Measurements from ENCODE around the gene PITX3. TPM values are rescaled to one million over a fixed set of nuclear protein-coding genes. Genes with fewer than 3 reads are reported as not detected.

PITX3 gene
- polyA plus RNA-seq, 3 donors = not detected

GRCh38 chr10:102281102-102281487 is 39.8 kb upstream of the PITX3 start:
- WGBS (ENCODE audit: insufficient coverage) = no CpG with 5 or more reads among the region's 3 CpGs
- TF ChIP-seq CTCF (IDR thresholded peaks at IDR 0.05) = no peak
- H3K4me3 Mint-ChIP-seq = no peak overlapping the region
- Histone ChIP-seq H4K20me1 (ENCODE audit: insufficient read depth, low read length) (peaks cover 91% of the 10 kb centered on the region), H3K9ac (ENCODE audit: insufficient read depth, low read length, poor library complexity, severe bottlenecking) (peak overlapping the region; percentile 17), H3K4me1 (ENCODE audit: control insufficient read depth in 1 of 2, insufficient read depth in 2 of 2, low read length in 2 of 2) (peaks cover 3 to 4% of the 10 kb centered on the region in 2 donors), H3K27ac (ENCODE audit: low read depth in 1 of 2, low read length in 2 of 2) (peak overlapping the region in 1 of 2 donors; percentile 51), H3K79me2 (ENCODE audit: insufficient read depth, low read length) (peaks cover 79% of the 10 kb centered on the region), H2AFZ (ENCODE audit: insufficient read depth, low read depth, low read length, poor library complexity, severe bottlenecking) (no peak overlapping the region), H3K4me3 (replicated peaks in 1 of 3; ENCODE audit: low read depth in 2 of 3, low read length in 3 of 3) (no peak overlapping the region), H3K9me3 (replicated peaks in 1 of 2; ENCODE audit: control insufficient read depth in 1 of 2, insufficient read depth in 1 of 2, low read length in 2 of 2) (no peaks in the 10 kb centered on the region), H3K36me3 (replicated peaks in 1 of 2; ENCODE audit: control insufficient read depth in 1 of 2, insufficient read depth in 2 of 2, low read length in 2 of 2) (peaks cover 12 to 77% of the 10 kb centered on the region in 2 donors), H3K4me2 (replicated peaks; ENCODE audit: extremely low read depth, low read length, poor library complexity, severe bottlenecking) (no peak overlapping the region), H3K27me3 (ENCODE audit: control insufficient read depth in 2 of 2, insufficient read depth in 2 of 2, low read length in 2 of 2) (no peaks in the 10 kb centered on the region)
- no peaks in the 10 kb centered on the region for H3K9me3 Mint-ChIP-seq
- H3K36me3 Mint-ChIP-seq = peaks cover 40 to 52% of the 10 kb centered on the region in 2 donors
- H3K4me1 Mint-ChIP-seq = peaks cover 22% of the 10 kb centered on the region
- no peak for DNase-seq
- intact Hi-C loops (cut with micrococcal nuclease) = no loop called here
- no peak overlapping the region for H3K27ac Mint-ChIP-seq
- no peaks in the 10 kb centered on the region for H3K27me3 Mint-ChIP-seq (ENCODE audit: low read depth in 3 of 3)

- Histone ChIP-seq H3K27me3 (ENCODE audit: control insufficient read depth in 2 of 2, insufficient read depth in 2 of 2, low read length in 2 of 2) (no peaks in the 10 kb centered on the region), H3K27ac (ENCODE audit: low read depth in 1 of 2, low read length in 2 of 2) (peak overlapping the region in 1 of 2 donors; percentile 51), H3K4me2 (replicated peaks; ENCODE audit: extremely low read depth, low read length, poor library complexity, severe bottlenecking) (no peak overlapping the region), H3K79me2 (ENCODE audit: insufficient read depth, low read length) (peaks cover 80% of the 10 kb centered on the region), H2AFZ (ENCODE audit: insufficient read depth, low read depth, low read length, poor library complexity, severe bottlenecking) (no peak overlapping the region), H3K9ac (ENCODE audit: insufficient read depth, low read length, poor library complexity, severe bottlenecking) (peak overlapping the region; percentile 17), H3K4me3 (replicated peaks in 1 of 3; ENCODE audit: low read depth in 2 of 3, low read length in 3 of 3) (no peak overlapping the region), H4K20me1 (ENCODE audit: insufficient read depth, low read length) (peaks cover 89% of the 10 kb centered on the region), H3K4me1 (ENCODE audit: control insufficient read depth in 1 of 2, insufficient read depth in 2 of 2, low read length in 2 of 2) (peaks cover 3 to 4% of the 10 kb centered on the region in 2 donors), H3K36me3 (replicated peaks in 1 of 2; ENCODE audit: control insufficient read depth in 1 of 2, insufficient read depth in 2 of 2, low read length in 2 of 2) (peaks cover 12 to 72% of the 10 kb centered on the region in 2 donors), H3K9me3 (replicated peaks in 1 of 2; ENCODE audit: control insufficient read depth in 1 of 2, insufficient read depth in 1 of 2, low read length in 2 of 2) (no peaks in the 10 kb centered on the region)
- Mint-ChIP-seq H3K4me1 (peaks cover 22% of the 10 kb centered on the region), H3K4me3 (no peak overlapping the region), H3K27ac (peak overlapping the region in 5 of 7 donors; percentile 8 to 83 (median 60)), H3K36me3 (peaks cover 40 to 46% of the 10 kb centered on the region in 2 donors), H3K9me3 (no peaks in the 10 kb centered on the region), H3K27me3 (ENCODE audit: low read depth in 3 of 3) (no peaks in the 10 kb centered on the region)
- TF ChIP-seq CTCF (IDR thresholded peaks at IDR 0.05) = no peak
- intact Hi-C loops (cut with micrococcal nuclease) = no loop called here
- 0% methylated on average over 1 of the region's 3 CpGs for WGBS (ENCODE audit: insufficient coverage)
- no peak for DNase-seq
Observed at GRCh38 chr10:102280397-102281101, 39.2 kb upstream of the PITX3 start.

Measured in CD14-positive monocyte (primary cell).